Measurements from ENCODE around the gene PEX3.

The PEX3 gene

DNA sequence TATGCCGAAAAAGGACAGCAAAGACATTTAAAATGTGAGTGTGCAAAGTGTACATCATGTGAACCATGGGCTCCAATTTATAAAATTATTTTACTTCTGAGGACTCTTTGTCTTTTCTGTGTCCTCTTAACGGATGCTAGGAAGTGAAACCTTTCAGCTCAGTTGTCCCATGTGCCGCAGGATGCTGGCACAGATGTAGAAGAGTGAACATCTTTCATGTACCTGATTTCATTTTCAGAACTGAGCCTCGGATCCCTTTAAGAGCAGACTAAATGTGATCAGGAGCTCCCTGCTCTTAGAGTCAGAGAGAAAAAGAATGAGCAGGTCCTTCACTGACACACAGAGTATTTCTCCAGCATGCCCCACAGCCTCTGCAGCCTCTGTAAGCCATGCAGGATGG is 88.5 kb downstream of the PEX3 start:
- Histone ChIP-seq H3K36me3 (no peaks in the 10 kb centered on the region), H3K27ac (no peak overlapping the region), H3K27me3 (ENCODE audit: insufficient read depth, low read depth, severe bottlenecking) (peaks cover 6% of the 10 kb centered on the region), H3K4me3 (ENCODE audit: low read depth, low read length) (no peak overlapping the region), H3K9me3 (ENCODE audit: severe bottlenecking) (no peaks in the 10 kb centered on the region)
- TF ChIP-seq, protein P1, sequence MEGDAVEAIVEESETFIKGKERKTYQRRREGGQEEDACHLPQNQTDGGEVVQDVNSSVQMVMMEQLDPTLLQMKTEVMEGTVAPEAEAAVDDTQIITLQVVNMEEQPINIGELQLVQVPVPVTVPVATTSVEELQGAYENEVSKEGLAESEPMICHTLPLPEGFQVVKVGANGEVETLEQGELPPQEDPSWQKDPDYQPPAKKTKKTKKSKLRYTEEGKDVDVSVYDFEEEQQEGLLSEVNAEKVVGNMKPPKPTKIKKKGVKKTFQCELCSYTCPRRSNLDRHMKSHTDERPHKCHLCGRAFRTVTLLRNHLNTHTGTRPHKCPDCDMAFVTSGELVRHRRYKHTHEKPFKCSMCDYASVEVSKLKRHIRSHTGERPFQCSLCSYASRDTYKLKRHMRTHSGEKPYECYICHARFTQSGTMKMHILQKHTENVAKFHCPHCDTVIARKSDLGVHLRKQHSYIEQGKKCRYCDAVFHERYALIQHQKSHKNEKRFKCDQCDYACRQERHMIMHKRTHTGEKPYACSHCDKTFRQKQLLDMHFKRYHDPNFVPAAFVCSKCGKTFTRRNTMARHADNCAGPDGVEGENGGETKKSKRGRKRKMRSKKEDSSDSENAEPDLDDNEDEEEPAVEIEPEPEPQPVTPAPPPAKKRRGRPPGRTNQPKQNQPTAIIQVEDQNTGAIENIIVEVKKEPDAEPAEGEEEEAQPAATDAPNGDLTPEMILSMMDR (IDR thresholded peaks at IDR 0.05; ENCODE audit: low read depth, low read length) = no peak
- DNase-seq = no peak

DNA sequence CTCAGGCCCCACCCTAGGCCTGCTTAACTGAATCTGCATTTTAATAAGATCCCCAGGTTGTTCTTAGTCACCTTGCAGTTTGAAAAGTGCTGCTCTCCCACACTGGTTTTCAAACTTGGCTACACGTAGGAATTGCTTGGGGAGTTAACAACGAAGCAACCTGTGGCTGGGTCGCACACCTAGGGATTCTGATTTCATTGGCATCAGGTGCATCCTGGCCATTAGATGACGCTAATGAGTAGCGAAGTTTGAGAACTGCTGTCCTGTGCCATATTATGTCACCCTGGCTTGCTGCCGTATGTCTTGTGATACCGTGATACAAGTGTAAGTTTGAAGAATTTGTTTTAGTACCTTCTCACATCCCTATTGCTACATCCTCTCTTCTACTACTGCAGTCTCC is 89.1 kb downstream of the PEX3 start:
- Histone ChIP-seq H3K27me3 (ENCODE audit: insufficient read depth, low read depth, severe bottlenecking) (peaks cover 6% of the 10 kb centered on the region), H3K9me3 (ENCODE audit: severe bottlenecking) (no peaks in the 10 kb centered on the region), H3K27ac (no peak overlapping the region), H3K4me3 (ENCODE audit: low read depth, low read length) (no peak overlapping the region), H3K36me3 (no peaks in the 10 kb centered on the region)
- DNase-seq = no peak
- TF ChIP-seq, protein P1 (IDR thresholded peaks at IDR 0.05; ENCODE audit: low read depth, low read length) = no peak

DNA sequence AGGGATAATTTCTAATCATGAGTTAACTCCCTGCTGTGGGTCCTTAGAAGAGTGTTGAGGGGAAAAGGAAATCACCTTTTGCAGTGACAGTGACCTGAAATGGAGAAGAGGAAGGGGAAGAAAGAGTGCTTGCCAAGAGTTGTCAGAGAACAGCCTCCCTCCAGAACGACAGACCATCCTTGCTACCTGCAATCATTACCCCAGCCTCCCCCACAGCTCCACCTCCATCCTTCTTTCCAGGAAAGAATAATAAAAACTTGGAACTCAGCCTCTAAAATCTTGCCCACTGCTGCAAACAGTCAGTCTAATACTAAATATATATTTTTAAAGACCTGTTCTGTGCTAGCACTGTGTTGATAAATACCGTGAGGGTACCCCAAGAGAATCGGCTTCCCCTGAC is 89.6 kb downstream of the PEX3 start:
- Histone ChIP-seq H3K9me3 (ENCODE audit: severe bottlenecking) (no peaks in the 10 kb centered on the region), H3K4me3 (ENCODE audit: low read depth, low read length) (no peak overlapping the region), H3K36me3 (no peaks in the 10 kb centered on the region), H3K27me3 (ENCODE audit: insufficient read depth, low read depth, severe bottlenecking) (peaks cover 6% of the 10 kb centered on the region), H3K27ac (no peak overlapping the region)
- TF ChIP-seq, protein P1 (IDR thresholded peaks at IDR 0.05; ENCODE audit: low read depth, low read length) = no peak
- DNase-seq = no peak
